ENCODE data around the gene MACROD1.
"Not testable (repeated sequence)": the region's sequence is repeated elsewhere in the genome, so short reads cannot be mapped to it uniquely, and the experiment has no call there.

MACROD1 gene

DNA sequence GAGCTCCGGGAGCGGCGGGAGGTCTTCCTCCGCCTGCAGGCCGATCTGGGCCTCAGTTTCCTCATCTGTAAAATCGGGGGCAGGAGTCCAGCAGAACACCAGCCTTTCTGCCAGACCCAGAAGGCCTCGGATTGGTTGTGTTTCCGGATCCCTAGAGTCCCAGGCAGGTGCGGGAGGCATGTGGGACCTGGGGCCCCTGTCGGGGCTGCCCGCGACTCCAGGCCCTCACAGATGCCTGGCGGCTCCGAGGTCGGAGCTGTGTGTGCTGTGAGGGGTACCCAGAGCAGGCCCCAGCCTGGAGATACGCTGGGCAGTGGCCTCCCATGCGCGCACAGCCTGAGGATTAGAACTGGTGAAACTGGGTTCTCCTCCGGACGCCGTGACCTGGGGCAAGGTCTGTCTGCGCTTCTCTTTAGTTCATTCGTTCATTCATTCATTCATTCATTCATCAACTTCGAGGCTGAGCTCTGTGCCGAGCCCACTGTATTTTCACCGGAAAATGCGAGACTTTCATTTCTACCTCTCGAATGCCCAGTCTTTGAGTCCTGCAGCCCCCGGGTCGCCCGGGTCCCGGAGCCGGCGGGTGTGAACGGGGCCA, 105.6 kb downstream of the MACROD1 start:
- in situ Hi-C loops (cut with MboI; ENCODE audit: low sequenced_read_pairs) = no loop called here

DNA sequence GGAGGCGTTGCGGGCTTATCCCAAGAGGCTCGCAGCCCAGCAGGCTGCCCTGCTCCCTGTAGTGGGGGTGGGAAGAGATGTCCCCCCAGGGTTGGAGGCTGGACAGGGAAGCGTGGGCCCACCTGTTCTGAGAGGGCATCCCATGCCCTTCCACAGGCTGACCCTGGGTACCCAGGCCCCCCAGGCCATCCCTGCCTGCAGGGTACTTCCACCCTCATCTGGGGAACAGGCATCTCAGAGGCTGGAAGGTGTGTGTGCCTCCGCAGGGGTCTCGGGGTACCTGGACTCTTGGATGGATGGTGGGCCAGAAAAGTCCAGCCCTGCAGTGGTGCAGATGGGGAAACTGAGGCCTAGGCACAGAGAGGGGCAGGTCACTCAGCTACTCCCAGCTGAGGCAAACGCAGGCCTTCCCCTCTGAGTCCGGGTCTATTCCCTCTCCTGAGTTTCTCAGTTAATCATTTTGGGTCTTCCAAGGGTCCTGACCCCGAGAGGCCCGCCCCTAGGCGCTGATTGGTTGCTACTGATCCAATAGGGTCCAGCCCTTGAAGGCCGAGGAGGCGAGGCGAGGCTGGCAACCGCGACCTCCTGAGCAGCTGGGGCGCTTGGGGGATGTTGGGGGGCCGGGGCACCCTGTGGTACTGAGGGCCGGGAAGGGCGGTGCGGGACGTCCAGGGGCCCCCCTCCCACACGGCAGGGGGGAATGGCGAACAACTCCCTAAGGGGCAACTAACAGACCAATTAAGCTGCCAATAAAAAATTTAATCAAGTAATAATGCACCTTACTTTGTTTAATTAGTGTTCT, 106.4 kb downstream of the MACROD1 start:
- in situ Hi-C loops (cut with MboI; ENCODE audit: low sequenced_read_pairs) = no loop called here

DNA sequence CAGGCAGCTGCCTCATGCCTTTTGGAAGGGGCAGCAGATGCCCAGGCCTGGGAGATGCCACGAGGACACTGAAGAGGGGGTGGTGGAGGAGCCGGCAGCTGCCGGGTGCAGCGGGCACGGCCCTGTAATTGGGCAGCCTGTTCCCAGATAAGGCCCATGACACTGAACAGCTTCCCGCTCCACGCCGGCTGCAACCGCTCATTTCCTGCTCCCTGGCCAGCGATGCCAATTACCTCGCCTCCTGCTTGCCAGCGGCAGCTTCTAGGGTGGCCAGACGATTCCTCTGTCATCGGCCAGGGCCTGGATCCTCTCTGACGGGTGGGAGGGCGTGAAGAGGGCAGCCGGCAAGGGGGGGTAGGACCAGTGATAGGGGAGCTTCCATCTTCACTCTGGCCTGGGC, 107.4 kb downstream of the MACROD1 start:
- in situ Hi-C loops (cut with MboI; ENCODE audit: low sequenced_read_pairs) = no loop called here

DNA sequence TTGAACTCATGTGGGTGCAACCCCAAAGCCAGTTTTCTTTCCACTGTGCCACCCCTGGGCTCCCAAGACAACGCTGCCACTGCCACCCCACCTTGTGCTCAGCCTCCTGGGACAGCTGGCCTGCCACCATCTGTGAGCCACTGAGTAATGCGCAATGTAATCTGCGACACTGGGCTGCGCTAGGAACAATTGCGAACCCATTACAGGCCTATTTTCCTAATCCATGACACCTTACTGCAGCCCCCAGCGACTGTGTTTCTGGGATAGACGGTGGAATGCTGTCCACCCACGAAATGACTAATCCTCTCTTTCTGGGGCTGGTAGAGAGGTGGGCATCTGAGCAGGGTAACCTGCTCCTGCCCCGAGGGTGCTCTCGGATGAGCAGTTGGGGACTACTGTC, 108.0 kb downstream of the MACROD1 start:
- in situ Hi-C loops (cut with MboI; ENCODE audit: low sequenced_read_pairs) = no loop called here

DNA sequence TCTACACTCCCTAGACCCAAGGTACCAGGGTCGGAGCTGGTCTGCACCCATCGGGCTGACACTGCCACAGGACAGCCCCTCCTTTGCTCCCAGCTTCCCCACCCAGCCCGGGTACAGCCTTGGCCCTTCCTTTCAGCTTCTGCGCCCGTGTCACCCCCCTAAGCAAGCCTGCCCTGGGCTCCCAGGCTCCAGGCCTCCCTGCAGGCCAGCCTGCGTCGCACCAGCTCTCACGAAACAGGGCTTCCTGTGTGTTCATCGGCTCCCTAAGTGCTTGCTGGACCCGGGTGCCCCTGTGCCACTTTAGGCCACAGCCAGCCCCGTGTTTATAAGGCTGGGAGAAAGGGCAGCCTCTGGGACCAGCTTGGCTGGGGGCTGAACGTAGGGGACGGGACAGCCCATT, 109.1 kb downstream of the MACROD1 start:
- in situ Hi-C loops (cut with MboI; ENCODE audit: low sequenced_read_pairs) = no loop called here

DNA sequence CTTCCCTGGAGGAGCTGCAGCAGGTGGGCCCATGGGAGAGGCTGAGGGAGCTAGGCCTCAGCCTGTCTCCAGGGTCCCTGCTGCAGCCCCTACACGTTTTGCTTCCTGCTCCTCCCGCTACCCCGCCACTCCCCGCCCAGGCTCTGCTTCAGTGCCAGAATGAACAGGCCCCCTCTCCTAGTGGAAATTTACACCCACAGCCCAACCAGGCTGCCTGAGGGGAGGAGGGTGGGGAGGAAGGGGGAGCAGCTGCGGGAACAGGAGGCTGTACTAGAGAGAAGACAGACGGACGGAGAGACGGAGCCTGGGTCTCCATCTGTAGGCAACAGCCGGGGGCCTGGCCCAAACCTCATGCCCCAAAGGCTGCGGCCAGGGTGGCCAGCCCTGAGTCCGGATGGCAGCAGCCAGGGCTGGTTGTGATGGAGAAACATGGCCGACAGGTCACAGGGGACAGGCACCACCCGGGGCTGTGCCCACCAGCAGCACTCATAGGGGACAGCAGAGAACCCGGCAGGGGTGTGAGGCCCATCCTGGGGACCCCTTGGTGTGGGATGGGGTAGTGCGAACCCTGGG, 109.6 kb downstream of the MACROD1 start:
- in situ Hi-C loops (cut with MboI; ENCODE audit: low sequenced_read_pairs) = no loop called here

DNA sequence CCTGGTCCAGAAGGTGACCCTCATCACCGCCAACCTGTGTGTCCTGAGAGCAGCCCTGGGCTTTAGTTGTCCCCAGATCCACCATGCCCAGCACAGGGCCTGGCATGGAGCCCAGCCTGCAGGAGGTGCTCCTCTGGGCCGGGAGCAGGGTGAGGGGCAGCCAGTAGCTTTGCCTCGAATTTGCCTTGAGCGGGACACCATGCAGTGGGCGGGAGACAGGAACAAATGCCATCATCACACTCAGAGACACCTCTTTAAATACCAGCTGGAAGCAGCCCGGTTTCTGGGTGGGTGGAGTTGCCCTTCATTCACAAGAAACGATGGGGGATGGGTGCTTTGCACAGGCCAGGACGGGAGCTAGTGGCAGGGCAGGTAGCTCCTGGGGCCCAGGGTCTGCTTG, 110.8 kb downstream of the MACROD1 start:
- in situ Hi-C loops (cut with MboI; ENCODE audit: low sequenced_read_pairs) = no loop called here

DNA sequence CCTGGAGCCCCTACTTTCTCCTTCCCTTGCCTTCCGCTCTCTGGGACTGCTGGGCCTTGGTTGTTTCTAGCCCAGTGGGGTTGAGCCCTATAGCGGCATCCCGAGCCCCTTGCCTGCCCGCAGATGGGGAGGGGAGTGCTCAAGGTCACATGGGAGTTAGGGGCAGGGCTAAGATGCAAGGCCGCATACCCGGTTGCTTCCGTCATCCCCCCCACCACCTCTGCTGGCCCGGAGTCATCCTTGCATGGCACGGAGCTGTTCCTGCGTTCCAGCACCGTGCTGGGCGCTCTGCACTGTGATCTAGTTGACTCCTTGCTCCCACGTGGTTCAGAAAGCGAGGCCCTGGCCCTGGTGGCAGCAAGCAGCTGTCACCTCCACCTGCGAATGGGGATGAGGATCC, 112.2 kb downstream of the MACROD1 start:
- in situ Hi-C loops (cut with MboI; ENCODE audit: low sequenced_read_pairs) = no loop called here

DNA sequence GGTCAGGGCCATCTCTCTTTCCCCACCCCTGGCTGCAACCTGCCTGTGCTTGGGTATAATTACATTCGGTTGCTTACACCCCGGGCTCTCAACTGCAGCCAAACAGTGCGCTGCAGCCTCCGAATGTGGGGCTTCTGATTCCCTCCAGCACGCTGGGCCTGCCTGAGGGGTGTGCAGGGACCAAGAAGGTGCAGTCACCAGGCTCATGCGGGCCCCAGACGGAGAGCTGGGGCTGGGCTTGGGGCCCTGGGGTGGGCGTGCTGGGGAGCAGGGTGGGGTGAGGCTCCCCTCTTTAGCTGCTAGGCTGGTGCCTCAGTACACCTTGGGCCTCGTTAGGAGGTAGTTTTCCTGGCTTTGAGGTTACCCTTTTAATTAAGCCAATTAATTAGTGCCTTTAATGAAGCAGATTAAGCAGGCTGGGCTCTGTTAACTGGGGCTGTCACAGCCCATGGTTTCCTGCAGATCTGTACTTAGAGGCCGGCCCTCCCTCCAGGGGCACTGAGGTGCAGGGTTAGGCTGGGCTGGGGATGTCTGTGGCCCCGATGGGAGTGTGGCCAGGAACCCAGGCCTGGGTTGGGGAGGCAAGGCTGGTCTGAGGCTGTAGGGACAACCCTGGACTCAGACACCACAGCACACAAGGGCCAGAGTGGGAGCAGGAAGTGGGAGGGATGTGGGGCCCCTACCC, 112.8 kb downstream of the MACROD1 start:
- in situ Hi-C loops (cut with MboI; ENCODE audit: low sequenced_read_pairs) = no loop called here

DNA sequence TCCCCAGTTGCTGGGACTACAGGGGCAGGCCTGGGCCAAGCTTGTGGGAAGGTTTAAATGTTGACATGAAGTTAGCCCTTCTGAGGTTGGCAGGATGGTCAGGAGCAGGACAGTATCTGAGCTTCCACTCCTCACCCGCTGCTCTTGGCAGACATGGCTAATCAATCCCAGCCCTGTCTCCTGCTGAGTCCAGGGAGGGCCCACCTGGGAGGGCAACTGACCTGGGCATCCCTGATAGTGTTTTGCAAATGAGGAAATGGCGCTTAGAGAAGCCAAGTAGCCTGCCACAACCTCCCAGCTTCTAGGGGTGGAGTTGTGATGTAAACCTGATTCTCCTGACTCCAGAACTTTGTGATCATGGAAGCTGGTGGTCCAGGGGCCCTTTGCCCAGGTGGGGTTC, 113.5 kb downstream of the MACROD1 start:
- in situ Hi-C loops (cut with MboI; ENCODE audit: low sequenced_read_pairs) = no loop called here

DNA sequence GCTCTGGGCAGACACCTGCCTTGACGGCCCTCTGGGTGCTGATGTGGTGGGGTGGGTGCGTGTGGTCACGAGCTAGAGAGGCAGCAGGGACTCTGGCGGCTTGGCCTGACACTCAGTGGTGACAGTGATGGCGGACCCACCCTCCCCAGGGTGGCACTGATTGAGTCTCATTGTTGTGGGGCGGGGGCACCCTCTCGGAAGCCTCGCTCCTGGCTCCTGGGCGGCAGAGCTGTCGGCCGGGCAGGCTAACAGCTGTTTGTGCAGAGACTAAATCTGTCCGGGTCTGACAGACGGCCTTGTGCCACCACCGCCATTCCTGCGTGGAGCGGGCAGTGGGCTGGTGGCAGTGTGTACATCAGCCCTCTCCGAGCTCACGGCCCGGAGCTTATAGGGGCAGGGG, 114.6 kb downstream of the MACROD1 start:
- in situ Hi-C loops (cut with MboI; ENCODE audit: low sequenced_read_pairs) = no loop called here

DNA sequence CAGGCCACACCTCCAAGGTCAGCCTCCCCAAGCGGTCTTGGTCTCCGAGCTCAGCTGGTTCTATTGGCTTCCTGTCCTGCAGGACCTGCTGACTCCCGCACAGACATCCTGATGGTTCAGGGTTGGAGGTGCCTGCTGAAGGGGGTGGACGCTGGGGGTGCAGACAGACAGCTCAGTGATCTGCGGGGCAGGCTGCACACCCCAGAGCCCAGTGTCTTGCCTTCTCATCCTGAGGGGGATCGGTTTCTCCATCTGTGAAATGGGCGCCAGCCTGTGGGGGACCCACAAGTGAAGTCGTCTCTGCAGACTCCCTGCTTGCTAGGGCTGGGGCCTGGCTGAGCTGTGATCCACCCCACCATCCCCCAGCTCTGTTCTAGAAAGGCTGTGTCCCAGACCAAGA, 116.4 kb downstream of the MACROD1 start:
- in situ Hi-C loops (cut with MboI; ENCODE audit: low sequenced_read_pairs) = no loop called here

DNA sequence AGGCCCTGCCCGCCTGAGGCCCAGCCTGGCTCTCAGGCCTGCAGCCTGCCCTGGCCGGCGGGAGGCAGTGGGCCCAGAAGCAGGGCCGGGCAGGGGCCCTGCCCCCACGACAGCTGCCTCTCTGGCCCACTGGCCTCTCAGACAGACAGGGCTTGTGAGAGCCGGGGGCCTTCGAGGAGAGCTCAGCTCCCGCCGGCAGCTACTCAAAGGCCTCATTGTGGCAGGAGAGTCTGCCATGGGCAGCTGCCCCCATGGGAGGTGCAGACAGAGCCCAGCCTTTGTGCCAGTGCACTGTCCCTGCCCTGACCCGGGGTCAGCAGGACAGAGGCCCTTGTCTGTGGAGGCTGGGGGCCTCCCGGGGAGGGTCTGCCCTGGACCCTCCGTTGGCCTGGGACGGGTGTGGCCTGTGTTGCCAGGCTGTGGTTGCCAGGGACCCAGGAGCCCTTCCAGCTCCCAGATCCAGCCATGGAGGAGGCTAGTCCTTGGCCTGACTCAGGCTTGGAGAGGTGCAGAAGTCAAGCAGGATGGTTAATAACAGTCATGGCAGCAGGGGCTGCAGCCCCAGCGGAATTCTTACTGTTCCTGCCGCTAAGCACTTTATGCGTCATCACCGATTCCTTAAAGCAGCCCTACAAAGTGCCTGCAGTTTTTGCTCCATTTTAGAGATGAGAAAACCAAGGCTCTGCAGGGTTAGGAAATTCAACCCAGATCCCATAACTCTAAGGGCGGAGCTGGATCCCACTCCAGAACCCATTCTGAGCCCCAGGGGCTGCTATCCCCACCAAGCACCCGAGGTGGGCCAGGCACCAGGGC, 117.7 kb downstream of the MACROD1 start:
- in situ Hi-C loops (cut with MboI; ENCODE audit: low sequenced_read_pairs) = no loop called here

DNA sequence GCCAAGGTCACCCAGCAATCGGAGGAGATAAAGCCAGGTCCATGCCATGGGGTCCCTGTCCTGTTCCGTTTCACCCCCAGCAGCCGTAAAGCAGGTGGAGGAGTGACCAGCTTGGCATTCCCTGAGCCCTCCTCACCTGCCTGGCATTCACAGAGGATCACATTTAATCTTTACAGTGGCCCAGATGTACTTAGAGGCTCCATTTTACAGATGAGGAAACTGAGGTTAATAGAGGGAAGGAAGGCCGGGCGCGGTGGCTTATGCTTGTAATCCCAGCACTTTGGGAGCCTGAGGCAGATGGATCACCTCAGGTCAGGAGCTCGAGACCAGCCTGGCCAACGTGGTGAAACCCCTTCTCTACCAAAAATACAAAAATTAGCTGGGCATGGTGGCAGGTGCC, 118.5 kb downstream of the MACROD1 start:
- in situ Hi-C loops (cut with MboI; ENCODE audit: low sequenced_read_pairs) = not testable (repeated sequence)

DNA sequence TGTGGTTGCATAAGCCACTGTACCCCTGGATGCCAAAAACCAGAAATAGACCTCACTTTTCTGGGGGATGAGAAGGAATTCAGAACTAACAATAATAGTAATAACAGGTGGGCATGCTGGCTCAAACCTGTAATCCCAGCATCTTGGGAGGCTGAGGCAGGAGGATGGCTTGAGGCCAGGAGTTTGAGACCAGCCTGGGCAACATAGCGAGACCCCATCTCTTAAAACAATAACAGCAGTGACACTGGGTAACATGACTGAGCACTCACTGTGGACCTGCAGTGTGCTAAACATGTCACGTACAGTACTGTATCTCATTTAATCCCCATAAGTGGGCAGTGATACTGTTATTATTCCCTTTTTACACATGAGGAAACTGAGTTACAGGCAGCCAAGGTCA, 120.2 kb downstream of the MACROD1 start:
- in situ Hi-C loops (cut with MboI; ENCODE audit: low sequenced_read_pairs) = no loop called here

DNA sequence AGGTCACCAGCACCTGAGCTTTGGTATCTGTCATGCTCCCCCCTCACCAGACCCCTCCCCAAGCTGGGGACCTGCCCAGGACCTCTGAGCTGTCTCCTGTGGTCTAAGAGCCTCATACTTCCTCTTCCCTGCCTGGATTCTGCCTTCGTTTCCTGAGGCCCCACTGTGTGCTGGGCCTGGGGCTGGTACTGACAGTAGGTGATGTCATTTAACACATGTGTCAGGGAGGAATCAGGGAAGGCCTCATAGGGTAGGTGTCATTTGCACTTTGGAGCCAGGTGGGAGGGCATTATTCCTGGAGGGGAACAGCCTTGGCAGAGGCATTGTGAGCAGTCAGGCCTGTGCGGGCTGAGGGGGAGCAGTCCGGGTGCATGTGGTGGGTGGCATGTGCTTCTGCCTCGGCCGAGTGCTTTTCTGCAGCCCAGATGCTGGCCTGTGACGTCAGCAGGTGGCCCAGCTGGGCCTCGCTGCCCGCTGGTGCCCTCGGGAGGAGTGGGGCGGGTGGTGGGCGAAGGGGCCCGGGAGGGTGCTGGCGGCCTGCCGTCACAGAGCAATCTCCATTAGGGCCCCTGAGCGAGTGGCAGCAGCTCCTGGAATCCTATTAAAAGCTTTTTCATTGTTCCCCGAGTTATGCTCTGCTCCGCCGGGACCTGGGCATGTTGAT, 121.1 kb downstream of the MACROD1 start:
- in situ Hi-C loops (cut with MboI; ENCODE audit: low sequenced_read_pairs) = no loop called here

DNA sequence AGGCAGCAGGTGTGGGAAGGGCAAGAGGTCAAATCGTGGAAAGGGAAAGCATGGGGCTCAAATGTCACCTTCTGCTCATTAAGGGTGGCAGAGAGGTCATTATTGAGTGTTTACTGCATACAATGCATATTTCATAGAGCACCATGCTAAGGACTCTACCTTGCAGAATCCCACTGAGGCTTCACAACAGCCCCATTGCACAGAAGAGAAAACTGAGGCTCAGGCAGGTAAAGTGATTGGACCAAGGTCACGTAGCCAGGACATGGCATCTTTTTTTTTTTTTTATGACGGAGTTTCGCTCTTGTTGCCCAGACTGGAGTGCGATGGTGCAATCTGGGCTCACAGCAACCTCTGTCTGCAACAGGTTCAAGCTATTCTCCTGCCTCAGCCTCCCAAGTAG, 122.4 kb downstream of the MACROD1 start:
- in situ Hi-C loops (cut with MboI; ENCODE audit: low sequenced_read_pairs) = no loop called here

DNA sequence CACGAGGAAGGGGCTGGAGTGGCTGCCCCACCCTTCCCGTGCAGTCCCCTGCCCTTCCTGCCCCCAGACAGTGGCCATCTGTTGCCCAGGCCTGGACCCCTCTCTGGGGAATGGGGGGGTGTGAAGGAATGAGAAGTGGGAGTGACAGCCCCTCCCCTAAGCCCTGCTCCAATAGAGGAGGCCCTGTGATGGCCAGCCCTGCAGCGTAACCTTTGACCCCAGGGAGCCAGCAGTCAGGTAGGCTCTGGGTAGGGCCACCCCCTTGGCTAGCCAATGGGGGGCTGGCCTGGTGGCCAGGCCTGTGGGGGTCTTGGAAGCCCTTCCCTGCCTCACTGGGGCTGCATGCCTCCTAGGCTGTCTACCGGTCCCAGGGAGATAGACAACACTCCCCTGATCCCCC, 123.6 kb downstream of the MACROD1 start:
- in situ Hi-C loops (cut with MboI; ENCODE audit: low sequenced_read_pairs) = no loop called here

DNA sequence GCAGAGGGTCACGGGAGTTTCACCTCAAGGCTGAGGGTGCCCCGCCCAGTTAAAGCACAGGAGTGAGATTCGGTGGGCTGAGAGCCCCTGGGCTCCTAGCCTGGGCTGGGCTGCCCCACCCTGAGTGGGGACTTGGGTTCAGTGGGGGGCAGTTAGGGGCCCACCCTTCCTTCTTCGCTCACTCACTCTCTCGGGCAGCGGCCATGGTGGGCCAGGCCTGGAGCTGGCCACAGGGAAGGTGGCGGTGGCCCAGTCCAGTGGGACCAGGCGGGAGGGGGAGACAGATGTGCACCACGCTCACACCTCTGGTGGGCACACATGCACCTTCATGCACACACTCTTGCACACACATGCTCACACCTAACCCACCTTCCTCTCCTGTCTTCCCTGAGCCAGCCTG, 124.1 kb downstream of the MACROD1 start:
- in situ Hi-C loops (cut with MboI; ENCODE audit: low sequenced_read_pairs) = no loop called here

DNA sequence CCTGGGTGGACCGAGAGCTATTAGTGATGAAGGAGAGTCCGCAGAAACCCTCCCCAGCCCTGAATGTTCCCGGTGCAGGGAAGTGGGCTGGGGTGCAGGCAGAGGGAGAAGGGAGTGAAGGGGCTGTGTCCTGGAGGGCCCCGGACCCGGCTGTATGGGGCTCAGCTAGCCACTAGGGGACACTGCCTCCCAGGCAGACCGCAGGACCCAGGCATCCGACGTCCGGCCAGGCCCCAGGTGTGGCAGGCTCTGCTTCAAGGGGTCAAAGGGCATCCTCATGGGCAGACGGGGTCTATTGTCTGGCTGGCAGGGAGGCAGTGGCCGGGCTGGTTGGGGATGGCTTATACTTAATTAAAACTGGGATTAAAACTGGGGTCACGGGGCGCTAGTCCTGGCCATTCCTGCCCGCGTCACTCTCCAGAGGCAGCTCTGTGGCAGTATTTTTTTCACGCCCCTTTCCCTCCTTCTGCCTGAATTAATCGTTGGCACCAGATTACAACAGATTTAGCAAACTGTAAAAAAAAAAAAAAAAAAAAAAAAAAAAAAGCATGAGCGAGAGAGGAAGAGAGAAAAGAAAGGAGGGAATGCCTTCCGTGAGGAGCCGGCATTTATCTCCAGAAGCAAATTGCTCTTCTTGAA, 125.1 kb downstream of the MACROD1 start:
- in situ Hi-C loops (cut with MboI; ENCODE audit: low sequenced_read_pairs) = no loop called here

Data from hTERT RPE-1 (cell line).